Ramos (cell line): Measurements from ENCODE around the gene IRAK3.

ENCODE experiments used
- in situ Hi-C: fragments of 300-500 bp; cut with MboI; formaldehyde crosslinking; loops from one replicate; pipeline ENCODE4 v1.14.3; 2022; ENCODE audit warnings: low sequenced_read_pairs; ENCODE audit not compliant: unreplicated experiment

The IRAK3 gene

DNA sequence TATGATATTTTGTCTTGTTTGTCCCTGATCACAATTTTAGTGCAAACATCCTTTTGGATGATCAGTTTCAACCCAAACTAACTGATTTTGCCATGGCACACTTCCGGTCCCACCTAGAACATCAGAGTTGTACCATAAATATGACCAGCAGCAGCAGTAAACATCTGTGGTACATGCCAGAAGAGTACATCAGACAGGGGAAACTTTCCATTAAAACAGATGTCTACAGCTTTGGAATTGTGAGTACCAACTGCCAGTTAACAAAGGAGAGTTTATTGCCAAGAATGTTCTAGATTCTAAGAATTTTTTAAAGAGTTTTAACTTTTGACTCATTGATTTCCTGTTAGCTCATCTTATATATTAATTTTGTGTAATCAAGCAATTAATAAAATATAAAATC is 55.4 kb downstream of the IRAK3 start:
- in situ Hi-C loops, result no loop called here

GRCh38 chr12:66247741-66248140 is 58.7 kb downstream of the IRAK3 start:
- in situ Hi-C loops, result no loop called here

GRCh38 chr12:66251049-66251448 is 62.0 kb downstream of the IRAK3 start:
- in situ Hi-C loops, result no loop called here

- in situ Hi-C loops, result no loop called here
Measured at GRCh38 chr12:66252771-66253170, 63.8 kb downstream of the IRAK3 start.

GRCh38 chr12:66255737-66256136 is 66.7 kb downstream of the IRAK3 start:
- in situ Hi-C loops, result no loop called here

DNA sequence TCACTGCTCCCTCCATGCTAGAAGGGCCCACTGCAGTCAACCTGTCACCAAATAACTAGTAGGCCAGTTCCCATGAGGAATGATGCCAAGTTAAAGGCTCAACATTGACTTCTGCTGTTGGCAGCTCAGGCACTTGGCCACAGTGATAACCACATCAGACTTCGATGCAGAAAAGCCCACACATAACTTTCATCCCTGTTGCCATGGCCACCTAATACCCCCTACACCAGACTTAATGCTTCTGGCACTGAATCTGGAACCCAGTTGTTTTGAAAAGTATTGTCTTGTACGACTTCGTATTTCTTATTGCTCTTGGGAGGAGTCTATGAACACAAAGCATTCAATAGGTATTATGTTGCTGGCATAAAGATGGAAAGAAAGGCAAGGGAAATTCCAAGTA is 69.0 kb downstream of the IRAK3 start:
- in situ Hi-C loops, result no loop called here

DNA sequence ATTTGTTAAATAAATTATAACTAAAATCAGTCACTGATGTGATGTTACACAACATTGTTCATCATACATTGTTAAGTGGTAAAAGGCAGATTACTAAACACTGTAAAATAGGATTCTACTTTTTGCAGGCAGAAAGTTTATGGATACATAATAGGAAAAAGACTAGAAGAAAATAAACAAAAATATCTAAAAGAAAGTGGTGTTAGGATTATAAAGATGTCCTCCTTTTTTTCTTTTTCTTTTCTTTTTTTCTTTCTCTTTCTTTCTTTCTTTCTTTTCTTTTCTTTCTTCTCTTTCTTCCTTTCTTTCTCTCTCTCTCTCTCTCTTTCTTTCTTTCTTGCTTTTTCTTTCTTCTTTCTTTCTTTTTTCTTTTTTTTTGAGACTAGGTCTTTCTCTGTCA is 73.7 kb downstream of the IRAK3 start:
- in situ Hi-C loops, result no loop called here

DNA sequence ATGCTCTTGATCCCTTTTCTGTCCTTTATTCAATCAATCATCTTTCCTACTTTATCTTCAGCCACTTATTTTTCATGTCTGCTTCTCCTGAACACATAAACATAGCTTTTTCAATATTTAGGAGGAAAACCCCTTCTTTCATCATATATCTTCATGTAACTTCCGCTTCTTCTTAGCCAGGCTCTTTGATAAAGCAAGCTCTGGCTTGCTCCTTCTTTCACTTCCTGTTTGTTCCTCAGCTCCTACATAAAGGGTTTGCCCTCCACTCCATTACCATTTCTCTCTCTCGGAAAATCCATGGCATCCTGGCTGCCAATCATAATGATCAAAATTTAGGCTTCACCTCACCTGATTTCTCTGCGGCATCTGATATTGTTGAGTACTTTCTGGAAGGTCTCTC is 79.5 kb downstream of the IRAK3 start:
- in situ Hi-C loops, result no loop called here

DNA sequence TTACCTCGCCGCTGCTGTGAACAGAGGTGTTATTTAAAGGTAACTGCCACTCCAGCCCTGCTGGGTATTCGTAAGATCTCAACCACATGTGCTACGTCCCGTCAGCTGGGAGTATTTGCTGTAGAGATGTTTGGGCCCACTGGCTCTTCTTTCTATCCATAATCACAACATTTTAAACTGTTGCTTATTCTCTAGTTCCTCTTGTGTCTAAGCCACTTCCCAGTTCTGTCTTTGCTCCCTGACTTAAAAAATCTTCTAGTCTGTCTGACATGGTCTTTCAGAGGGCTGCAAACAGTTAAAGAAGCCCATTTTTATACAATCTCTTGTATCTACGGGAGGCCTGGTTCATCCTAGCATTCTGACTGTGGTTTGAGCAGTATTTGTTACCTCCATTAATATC is 80.1 kb downstream of the IRAK3 start:
- in situ Hi-C loops, result no loop called here

GRCh38 chr12:66269757-66270383 is 80.9 kb downstream of the IRAK3 start:
- in situ Hi-C loops, result no loop called here

DNA sequence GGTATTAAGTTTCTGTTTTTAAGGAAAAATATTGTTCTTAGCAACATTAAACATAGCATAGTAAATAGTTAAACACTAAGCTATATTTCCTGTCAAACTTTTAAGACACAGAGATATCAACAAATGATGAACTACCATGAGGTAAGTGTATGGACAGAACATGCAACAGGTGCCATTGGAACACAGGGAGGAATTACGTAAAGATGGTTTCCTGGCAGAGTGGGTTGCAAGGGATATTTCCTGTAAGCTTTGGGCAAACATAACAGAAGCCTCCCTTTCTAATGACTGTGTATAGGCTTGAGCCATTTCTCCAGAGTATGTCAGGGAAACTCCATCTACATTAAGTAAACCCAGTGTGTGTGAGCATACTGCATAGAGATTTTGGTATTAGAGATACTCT is 81.6 kb downstream of the IRAK3 start:
- in situ Hi-C loops, result no loop called here

- in situ Hi-C loops, result no loop called here
Measured at GRCh38 chr12:66272650-66273049, 83.6 kb downstream of the IRAK3 start.

DNA sequence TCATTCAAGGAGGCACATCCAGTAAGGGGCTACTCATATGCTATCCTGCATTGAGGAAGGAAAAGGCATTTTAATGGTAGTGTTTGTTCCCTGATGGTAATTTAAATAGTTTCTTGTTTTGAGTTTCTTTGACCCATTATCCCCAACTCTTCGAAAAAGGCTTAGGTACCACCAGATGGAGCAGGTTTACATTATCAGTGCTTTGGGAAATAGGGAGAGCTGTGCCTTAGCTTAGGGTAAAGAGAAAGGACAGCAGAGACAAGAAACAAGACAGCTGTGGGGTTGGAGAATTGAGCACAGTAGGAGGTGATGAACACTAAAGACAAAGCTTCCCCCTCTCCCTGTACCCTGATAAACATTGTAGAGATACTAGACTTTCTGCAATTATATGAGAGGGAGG is 84.1 kb downstream of the IRAK3 start:
- in situ Hi-C loops, result no loop called here

DNA sequence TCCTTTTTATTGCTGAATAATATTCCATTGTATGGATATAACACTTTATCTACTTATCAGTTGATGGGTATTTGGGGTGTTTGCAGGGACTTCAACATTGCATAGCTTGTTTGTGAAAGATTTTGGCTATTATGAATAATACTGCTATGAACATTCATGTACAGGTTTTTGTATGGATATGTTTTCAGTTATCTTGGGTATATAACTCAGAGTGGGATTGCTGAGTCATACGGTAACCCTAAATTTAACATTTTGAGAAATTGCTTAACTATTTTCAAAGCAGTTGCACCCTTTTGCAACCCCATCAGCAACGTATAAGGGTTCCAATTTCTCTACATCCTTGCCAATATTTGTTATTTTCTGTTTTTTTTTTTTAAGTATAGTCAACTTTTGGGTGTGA is 86.0 kb downstream of the IRAK3 start:
- in situ Hi-C loops, result no loop called here

DNA sequence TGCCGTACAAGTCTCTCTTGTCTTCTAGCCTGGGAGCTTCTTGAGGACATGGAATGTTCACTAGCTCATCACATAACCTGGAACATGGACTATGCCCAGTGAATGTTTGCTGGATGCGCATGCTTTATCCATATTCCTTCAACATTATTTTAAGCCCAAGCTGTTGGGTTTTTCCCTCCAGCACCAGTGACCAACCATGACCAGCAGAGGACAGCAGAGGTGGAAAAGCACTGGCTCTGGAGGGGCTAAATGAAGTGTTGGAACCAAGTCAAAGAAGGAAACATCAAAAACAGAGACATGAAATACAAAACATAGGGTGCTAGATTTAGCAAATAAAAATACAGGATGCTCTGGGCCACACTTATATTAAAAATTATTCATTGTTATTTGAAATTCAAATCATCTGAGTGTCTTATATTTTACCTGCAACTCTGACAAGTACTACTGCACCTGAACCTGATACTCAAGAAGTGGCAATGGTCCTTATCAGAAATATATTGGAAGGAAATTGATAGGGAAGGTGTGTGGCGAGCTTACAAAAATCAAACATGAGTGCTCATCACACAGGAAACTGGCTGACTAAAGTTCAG is 90.2 kb downstream of the IRAK3 start:
- in situ Hi-C loops, result no loop called here

GRCh38 chr12:66280561-66280960 is 91.5 kb downstream of the IRAK3 start:
- in situ Hi-C loops, result no loop called here

DNA sequence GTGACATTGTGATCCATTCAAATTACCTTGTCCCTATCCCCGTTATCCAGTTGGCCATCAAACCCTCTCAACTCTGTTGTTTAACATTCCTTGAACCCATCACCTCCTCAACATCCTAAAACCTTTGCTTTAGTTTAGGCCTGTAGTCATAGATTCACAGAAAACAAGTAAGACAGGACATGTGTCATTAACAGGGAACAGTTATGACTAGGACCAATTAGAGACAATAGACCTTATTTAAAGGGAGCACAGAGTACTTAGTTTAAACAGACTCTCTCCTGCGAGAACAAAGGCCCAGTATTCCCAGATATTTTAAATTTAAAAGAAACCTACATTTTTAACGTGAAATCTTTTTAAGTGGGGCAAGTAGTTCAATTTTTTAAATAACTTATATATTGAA is 93.2 kb downstream of the IRAK3 start:
- in situ Hi-C loops, result no loop called here

DNA sequence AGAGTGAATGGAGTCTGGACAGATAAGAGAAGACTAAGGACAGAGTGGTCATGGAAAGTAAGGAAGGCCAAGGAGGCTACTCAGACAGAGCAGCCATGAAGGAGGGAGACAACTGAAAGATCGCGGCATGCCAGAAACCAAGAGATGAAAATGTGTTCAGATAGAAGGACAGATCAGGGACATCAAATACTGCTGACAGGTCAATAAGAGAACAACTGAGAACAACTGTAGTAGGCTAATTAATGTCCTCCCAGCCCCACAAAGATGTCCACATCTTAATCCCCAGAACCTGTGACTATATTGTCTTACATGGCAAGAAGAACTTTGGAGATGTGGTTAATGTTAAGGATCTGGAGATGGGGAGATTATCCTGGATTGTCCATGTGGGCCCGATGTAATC is 98.3 kb downstream of the IRAK3 start:
- in situ Hi-C loops, result no loop called here

DNA sequence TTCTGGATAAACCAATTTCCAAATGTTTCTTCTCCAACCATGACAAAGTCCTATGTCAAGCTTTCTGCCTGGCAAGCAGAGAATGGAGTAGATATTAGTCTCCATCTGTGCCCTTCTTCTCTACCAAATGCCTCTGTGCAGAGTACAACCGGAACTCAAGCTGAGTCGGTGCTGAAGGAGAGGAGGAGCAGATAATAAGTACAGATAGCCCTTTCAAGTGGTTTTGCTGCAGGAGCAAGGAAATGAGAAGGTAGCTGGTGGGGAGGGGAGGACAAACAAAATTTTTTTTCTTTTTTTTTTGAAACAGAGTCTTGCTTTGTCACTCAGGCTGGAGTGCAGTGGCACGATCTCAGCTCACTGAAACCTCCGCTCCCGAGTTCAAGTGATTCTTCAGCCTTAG is 99.1 kb downstream of the IRAK3 start:
- in situ Hi-C loops, result no loop called here

GRCh38 chr12:66289485-66289884 is 100.5 kb downstream of the IRAK3 start:
- in situ Hi-C loops, result no loop called here

DNA sequence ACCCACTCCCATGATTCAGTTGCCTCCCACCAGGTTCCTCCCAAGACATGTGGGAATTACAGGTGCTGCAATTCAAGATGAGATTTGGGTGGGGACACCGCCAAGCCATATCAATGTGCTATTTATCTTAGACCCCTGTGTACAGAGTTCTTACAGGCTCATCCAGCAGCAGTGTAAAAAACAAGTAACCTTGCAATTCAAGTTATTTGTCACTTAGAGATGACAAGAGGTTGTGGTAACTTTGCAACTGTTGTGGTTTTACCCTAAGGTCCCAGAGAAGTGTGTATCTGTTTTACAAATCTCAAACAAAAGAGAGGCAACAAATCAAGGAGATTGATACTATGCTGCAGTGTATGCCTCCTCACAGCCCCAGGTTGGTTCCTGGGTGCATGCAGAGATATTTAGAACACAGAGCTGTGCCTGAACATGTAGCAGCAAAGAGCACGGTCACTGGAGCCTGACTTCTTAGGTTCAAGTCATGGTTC is 101.7 kb downstream of the IRAK3 start:
- in situ Hi-C loops, result no loop called here

DNA sequence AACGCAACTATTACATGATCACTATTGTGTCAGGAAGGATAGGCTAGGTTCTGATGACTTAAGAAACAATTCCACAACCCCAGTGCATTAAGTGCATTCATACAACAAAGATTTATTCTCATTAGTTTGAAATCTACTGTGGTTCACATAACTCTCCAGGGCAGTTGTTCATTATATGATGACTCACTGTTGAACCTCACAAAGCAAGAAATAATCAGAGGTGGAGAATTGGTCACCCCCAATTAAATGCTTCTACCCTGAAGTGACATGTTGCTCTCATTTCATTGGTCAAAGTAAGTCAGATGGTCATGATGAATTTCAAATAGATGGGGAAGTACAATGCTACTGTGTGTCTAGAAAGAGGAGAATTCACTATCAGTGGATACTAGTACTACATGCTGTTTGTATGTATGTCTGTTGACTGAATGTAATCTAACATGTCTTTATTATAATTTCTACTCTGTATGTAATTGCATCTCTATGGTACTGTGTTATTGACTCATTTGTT is 107.2 kb downstream of the IRAK3 start:
- in situ Hi-C loops, result no loop called here
